SK-N-MC (cell line): ENCODE results near the gene PRTN3.

ENCODE experiments used
- EZH2 ChIP-seq: fragments of 200-600 bp; sonication (generic); IDR thresholded peaks from one replicate; pipeline ENCODE4 v1.6.1; 2017; ENCODE audit warnings: antibody characterized with exemption
- POLR2AphosphoS5 ChIP-seq: IDR thresholded peaks from 2 replicates; pipeline ENCODE4 v1.6.1; 2012; ENCODE audit warnings: mild to moderate bottlenecking, low read depth, low read length, borderline replicate concordance

GRCh38 chr19:815775-816499 is 24.9 kb upstream of the PRTN3 start:
- TF ChIP-seq POLR2AphosphoS5 (no peak), EZH2 (no peak)
